HG03342 (cell line): Measurements from ENCODE around the gene FIZ1.

Experiments used
- ATAC-seq: cut with Tn5 transposase; IDR thresholded peaks from one replicate; pipeline ENCODE4 v1.9.1; 2021; ENCODE audit warnings: mild to moderate bottlenecking, moderate library complexity; ENCODE audit not compliant: unreplicated experiment

The FIZ1 gene

GRCh38 chr19:55544014-55544413, 55.3 kb downstream of the FIZ1 start:
- ATAC-seq = no peak

DNA sequence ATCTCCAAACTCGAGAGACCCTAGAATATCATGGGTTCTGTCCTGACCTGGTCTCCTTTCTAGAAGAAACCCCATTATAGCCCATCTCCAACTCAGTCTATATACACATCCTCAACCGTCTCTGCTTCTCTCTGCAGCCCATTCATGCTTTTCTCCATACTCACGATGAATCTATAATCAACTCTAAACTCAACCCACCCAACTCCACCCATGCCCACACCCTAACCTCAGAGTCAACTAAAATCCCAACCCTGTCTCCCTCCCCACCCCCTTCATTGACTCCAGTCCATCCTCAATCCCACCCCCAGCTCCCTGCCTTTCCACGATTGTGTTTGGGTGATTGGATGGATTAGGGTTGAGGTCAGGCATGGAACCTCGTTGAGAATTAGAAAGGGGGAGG, 55.8 kb downstream of the FIZ1 start:
- no peak for ATAC-seq

- ATAC-seq = no peak
These were observed 56.9 kb downstream of the FIZ1 start for GRCh38 chr19:55542292-55542855.
